Measurements from ENCODE around the gene ATAD5. TPM values are rescaled to one million over a fixed set of nuclear protein-coding genes. Genes with fewer than 3 reads are reported as not detected.

ATAD5 gene
- total and polyA plus RNA-seq, 12 donors: 0.24 to 4.0 (median 0.59) TPM

DNA sequence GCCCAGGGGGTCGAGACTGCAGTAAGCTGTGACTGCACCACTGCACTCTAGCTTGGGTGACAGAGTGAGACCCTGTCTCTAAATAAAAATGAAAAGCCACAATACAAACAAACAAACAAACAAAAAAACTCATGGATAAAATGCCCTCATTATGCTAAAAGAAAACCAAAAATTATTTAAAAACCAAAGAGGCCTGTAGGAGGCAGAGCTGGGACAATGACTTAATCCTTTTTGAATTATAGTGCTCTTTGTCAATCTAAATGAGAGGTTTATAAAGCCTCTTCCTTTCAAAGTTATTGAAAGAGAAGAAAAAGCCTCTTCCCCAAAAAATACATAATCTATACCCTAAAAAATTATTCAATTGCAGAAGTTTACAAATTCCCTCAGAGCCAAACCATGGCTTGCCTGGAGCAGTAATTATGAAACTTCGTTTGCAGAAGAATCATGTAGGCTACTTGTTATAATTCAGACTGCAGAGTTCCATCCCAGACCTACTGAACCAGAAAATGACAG is 25.8 kb upstream of the ATAD5 start:
- intact Hi-C loops (cut with DNase I): no loop called here
- H3K4me3 ChIP-seq: no peak overlapping the region
- H3K27me3 ChIP-seq: no peaks in the 10 kb centered on the region
- 80 to 90% (median 89%) methylated on average over 2 of the region's 2 CpGs for WGBS, 4 donors
- DNase-seq: no peak
- no peaks in the 10 kb centered on the region for H3K4me1 ChIP-seq (replicated peaks in 1 of 2)
- no peaks in the 10 kb centered on the region for H3K9me3 ChIP-seq (replicated peaks in 1 of 3)
- TF ChIP-seq, protein P1, sequence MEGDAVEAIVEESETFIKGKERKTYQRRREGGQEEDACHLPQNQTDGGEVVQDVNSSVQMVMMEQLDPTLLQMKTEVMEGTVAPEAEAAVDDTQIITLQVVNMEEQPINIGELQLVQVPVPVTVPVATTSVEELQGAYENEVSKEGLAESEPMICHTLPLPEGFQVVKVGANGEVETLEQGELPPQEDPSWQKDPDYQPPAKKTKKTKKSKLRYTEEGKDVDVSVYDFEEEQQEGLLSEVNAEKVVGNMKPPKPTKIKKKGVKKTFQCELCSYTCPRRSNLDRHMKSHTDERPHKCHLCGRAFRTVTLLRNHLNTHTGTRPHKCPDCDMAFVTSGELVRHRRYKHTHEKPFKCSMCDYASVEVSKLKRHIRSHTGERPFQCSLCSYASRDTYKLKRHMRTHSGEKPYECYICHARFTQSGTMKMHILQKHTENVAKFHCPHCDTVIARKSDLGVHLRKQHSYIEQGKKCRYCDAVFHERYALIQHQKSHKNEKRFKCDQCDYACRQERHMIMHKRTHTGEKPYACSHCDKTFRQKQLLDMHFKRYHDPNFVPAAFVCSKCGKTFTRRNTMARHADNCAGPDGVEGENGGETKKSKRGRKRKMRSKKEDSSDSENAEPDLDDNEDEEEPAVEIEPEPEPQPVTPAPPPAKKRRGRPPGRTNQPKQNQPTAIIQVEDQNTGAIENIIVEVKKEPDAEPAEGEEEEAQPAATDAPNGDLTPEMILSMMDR (IDR thresholded peaks at IDR 0.05): no peak
- no peak for TF ChIP-seq POLR2A (IDR thresholded peaks at IDR 0.05)
- H3K27ac ChIP-seq: no peak overlapping the region
- peaks cover 0 to 21% of the 10 kb centered on the region in 2 donors for H3K36me3 ChIP-seq (replicated peaks in 1 of 2)

DNA sequence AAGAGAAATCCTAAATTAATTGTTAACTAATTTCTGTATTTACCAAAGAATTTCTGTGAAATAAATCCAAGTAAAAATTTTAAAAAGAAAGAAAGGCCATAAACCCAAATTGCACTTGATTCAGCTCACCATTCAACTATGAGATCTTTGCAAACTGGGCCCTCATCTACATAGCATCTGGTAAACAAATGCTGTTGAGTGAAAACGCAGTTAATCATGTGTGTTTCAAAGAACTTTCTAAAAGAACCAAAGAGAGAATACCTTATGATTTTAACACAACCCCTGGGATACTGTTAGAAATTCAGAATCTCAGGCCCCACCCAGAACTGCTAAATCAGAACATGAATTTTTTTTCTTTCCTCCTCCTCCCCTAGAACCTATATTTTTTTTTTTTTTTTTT is 23.9 kb upstream of the ATAD5 start:
- Histone ChIP-seq H3K4me3 (no peak overlapping the region), H3K27ac (no peak overlapping the region), H3K36me3 (replicated peaks in 1 of 2) (peaks cover 0 to 11% of the 10 kb centered on the region in 2 donors), H3K4me1 (replicated peaks in 1 of 2) (peaks cover 6 to 10% of the 10 kb centered on the region in 2 donors), H3K9me3 (replicated peaks in 1 of 3) (no peaks in the 10 kb centered on the region), H3K27me3 (no peaks in the 10 kb centered on the region)
- no peak for DNase-seq
- TF ChIP-seq, protein P1 (IDR thresholded peaks at IDR 0.05): no peak
- TF ChIP-seq POLR2A (IDR thresholded peaks at IDR 0.05): no peak
- intact Hi-C loops (cut with DNase I): no loop called here
- 81 to 92% (median 90%) methylated on average over 1 of the region's 1 CpG for WGBS, 4 donors

DNA sequence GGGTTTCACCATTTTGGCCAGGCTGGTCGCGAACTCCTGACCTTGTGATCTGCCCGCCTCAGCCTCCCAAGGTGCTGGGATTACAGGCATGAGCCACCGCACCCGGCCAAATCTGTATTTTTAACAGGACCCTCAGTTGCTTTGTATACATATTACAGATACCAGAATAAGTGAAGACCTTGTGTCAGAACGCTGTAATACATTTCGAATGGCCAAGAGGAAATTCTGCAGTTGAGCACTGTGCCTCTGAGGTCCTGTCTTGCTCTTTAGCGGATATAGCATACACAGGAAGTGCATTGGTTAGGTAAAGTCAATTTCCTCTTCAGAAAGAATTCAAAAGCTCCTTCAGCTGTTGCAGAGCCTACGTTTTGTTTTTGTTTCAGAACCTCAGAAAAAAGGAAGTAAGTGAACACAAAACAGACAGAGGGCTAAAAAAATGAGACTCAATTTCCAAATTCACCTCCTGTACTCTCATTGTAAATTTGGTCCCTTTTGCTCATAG is 22.9 kb upstream of the ATAD5 start:
- peaks cover 0 to 1% of the 10 kb centered on the region in 2 donors for H3K36me3 ChIP-seq (replicated peaks in 1 of 2)
- H3K27me3 ChIP-seq: no peaks in the 10 kb centered on the region
- intact Hi-C loops (cut with DNase I): no loop called here
- peak overlapping the region in 2 of 5 donors; percentile 54 to 56 for H3K27ac ChIP-seq
- TF ChIP-seq, protein P1 (IDR thresholded peaks at IDR 0.05): no peak
- no peak for TF ChIP-seq POLR2A (IDR thresholded peaks at IDR 0.05)
- no peaks in the 10 kb centered on the region for H3K9me3 ChIP-seq (replicated peaks in 1 of 3)
- H3K4me1 ChIP-seq (replicated peaks in 1 of 2): peaks cover 8 to 10% of the 10 kb centered on the region in 2 donors
- no peak overlapping the region for H3K4me3 ChIP-seq
- WGBS, 4 donors: 58 to 77% (median 73%) methylated on average over 9 of the region's 9 CpGs
- DNase-seq: peak in 1 of 7 donors; percentile 42

DNA sequence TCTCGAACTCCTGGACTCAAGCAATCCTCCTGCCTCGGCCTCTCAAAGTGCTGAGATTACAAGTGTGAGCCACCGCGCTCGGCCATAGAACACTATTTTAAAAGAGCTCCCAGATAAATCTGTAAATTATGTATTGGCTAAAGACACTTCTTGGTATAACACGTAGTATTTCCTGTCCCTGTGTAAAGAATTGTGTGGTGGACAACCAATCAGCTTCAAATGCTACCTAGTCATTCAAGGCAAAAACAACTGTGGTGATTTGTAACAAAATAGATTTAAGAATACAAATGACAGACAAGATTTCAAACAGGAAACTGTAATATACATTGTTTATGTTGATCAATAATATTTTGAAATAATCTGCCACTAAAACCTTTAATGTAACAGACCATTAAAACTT is 21.9 kb upstream of the ATAD5 start:
- H3K27me3 ChIP-seq: no peaks in the 10 kb centered on the region
- peaks cover 8 to 10% of the 10 kb centered on the region in 2 donors for H3K4me1 ChIP-seq (replicated peaks in 1 of 2)
- intact Hi-C loops (cut with DNase I): no loop called here
- no peaks in the 10 kb centered on the region for H3K36me3 ChIP-seq (replicated peaks in 1 of 2)
- TF ChIP-seq, protein P1 (IDR thresholded peaks at IDR 0.05): no peak
- TF ChIP-seq POLR2A (IDR thresholded peaks at IDR 0.05): no peak
- 95 to 97% (median 96%) methylated on average over 6 of the region's 6 CpGs for WGBS, 4 donors
- DNase-seq: peak in 1 of 7 donors; percentile 41
- no peak overlapping the region for H3K4me3 ChIP-seq
- H3K9me3 ChIP-seq (replicated peaks in 1 of 3): no peaks in the 10 kb centered on the region
- H3K27ac ChIP-seq: peak overlapping the region in 2 of 5 donors; percentile 15 to 56

Measured in adrenal gland (tissue), 12 donors.